GM18868 (cell line): ENCODE data around the gene NPC1L1.
"Not testable (repeated sequence)": the region's sequence is repeated elsewhere in the genome, so short reads cannot be mapped to it uniquely, and the experiment has no call there.

Experiments used
- ATAC-seq: cut with Tn5 transposase; IDR thresholded peaks from one replicate; pipeline ENCODE4 v1.9.1; 2021; ENCODE audit warnings: mild to moderate bottlenecking, moderate library complexity; ENCODE audit not compliant: unreplicated experiment

Gene NPC1L1

GRCh38 chr7:44566680-44567079 is 25.6 kb upstream of the NPC1L1 start:
- no peak for ATAC-seq

DNA sequence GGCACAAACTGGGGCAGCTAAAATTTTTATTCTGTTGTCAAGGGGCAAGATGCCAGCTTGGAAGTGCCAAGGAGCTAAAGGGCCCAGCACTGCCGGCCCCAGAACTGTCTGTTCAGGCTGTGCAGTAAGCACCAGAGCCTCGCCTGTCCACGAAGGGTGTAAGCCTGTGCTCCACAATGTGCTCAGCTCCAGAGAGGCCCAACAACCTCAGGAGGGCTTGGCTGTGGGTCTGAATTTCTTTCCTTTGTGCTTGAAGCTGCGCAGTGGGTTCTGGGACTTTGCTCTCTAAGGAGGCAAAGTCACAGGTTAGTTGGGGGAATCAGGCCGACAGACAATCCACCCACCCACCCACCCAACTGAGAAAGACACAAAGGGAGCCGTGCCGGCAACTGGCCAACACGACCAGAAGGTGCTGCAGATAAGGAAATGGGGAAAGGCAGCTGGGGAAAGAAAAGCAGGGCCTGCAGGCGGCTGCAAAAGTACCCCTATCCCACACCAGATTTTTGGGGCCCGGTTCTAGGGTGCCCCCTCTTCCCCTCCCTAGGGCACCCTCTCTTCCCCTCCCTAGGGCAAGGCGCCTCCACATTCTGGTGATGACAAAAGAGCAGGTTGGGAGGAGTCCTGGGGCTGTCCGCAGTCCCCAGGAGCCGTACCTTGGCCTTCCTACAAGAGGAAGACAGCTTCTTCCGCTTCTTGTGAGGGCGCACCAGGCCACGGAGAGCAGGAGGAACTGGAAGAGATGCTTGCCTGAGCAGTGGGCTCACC is 24.8 kb upstream of the NPC1L1 start:
- peak; percentile 28 for ATAC-seq

DNA sequence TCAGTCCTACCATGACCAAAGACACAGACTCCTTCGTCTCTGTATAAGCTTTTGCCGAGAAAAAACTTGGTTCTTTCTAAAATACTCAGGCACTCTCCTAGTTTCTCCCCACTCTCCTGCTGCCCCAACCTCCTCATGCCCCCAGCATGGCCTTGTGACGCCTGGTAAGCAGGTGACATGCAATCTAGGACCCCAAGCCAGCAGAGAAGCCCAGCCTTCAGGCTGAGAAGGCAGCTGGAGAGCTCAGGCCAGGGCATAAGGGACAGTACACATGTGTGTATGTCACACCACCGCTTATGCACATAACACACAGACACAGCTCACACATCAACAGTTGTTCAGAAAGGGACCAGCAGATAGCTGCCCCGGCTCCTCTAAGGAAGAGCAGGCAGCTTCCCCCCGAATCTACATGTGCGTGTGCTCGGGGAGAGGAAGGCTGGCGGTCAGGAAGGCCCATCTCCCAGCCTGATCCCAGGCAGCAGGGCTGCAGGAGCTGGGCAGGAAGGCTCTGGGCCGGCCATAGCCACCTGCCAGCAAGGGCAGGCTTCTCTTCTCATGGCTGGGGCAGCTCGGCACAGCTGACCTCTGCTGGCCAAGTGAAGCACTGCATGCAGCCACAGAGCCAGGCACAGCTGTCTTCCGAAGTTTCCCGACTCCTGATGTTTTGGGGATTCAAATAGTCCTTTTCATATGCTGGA is 24.1 kb upstream of the NPC1L1 start:
- peak; percentile 74 for ATAC-seq

- ATAC-seq, result no peak
Observed at GRCh38 chr7:44564606-44565005, 23.5 kb upstream of the NPC1L1 start.

DNA sequence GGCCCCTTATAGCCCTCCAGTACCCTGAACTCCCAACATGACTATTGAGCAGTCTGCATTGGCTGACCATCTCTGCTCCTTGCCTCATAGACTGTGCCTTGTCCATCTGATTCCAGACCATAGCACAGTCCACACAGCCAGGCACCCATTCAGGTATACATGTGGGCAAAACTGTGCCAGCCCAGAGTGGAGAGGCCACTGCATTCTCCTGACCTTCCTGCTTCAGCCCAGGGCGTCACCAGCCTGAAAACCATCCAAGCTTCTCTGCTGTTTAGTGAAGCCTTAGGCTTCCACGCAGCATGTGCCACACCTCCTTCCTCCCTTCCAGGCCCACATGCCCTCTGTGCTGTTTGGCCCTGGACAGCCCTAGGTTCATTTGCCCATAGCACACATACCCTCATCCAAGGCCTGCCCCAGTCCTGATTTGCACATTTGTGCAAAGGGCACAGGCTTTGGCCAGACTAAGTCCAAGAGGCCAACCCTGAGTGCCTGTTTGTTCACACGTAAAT is 22.1 kb upstream of the NPC1L1 start:
- no peak for ATAC-seq

DNA sequence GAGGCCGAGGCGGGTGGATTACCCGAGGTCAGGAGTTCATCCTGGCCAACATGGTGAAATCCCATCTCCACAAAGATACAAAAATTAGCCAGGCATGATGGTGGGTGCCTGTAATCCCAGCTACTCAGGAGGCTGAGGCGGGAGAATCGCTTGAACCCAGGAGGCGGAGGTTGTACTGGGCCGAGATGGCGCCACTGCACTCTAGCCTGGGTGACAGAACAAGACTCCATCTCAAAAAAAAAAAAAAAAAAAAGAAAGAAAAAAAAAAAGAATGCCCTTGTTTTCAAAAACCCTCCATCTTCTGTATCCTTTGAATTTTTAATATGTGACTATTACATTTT is 21.5 kb upstream of the NPC1L1 start:
- ATAC-seq, result not testable (repeated sequence)

DNA sequence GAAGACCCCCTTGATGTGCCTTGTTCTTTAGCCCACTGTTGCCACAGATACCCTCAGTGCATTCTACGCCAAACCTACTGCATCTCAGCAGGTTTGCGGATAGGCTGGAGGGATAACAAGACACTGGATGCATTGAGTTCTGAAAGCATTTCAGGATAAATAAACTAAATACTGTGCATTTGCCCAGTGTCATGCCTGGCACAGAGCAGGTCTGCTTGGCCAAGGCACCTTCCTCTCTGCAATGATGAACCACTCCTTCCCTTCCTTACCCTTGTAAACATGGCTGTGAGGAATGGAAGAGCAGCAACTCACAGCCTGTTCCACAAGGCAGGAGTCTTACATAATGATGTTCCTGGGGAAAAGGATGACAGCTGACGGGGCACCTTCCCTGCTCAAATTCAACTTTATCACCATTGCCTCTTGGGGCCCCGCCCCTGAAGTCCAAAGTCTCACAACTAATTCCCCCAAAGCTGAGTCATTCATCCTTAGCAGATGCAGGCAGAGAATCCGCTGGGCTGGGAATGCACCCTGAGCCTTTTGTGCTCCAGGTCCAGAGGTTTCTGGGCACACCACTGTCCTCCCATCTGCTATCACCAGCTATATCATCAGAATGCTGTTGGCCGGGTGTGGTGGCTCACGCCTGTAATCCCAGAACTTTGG is 21.0 kb upstream of the NPC1L1 start:
- no peak for ATAC-seq

GRCh38 chr7:44561481-44561880 is 20.4 kb upstream of the NPC1L1 start:
- ATAC-seq, result no peak

GRCh38 chr7:44559485-44559884 is 18.4 kb upstream of the NPC1L1 start:
- no peak for ATAC-seq

DNA sequence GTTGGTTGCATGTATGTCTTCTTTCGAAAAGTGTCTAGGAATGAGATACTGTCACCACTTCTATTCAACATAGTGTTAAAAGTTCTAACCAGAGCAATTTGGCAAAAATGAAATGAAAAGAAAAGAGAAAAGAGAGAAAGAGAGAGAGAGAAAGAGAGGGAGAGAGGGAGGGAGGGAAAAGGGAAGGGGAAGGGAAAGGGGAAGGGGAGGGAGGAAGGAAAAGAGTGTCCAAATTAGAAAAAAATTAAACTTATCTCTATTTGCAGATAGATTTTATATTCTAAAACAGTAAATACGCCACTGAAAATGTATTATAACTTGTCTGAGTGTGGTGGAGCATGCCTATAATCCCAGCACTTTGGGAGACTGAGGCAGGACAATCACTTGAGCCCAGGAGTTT is 16.4 kb upstream of the NPC1L1 start:
- no peak for ATAC-seq

DNA sequence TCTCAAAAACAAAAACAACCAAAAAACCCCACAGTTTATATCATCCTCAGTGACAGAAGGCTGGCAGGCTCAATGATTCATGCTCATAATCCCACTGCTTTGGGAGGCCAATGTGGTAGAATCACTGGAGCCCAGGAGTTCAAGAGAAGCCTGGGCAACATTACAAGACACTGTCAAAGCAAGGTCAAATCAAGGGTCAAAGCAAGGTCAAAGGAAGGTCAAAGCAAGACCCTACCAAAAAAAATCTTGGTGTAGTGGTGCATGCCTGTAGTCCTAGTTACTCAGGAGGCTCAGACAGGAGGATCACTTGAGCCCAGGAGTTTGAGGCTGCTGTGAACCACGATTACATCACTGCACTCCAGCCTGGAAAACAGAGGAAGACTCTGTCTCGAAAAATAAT is 14.2 kb upstream of the NPC1L1 start:
- ATAC-seq, result no peak

- not testable (repeated sequence) for ATAC-seq
Observed at GRCh38 chr7:44552473-44553005, 11.4 kb upstream of the NPC1L1 start.

DNA sequence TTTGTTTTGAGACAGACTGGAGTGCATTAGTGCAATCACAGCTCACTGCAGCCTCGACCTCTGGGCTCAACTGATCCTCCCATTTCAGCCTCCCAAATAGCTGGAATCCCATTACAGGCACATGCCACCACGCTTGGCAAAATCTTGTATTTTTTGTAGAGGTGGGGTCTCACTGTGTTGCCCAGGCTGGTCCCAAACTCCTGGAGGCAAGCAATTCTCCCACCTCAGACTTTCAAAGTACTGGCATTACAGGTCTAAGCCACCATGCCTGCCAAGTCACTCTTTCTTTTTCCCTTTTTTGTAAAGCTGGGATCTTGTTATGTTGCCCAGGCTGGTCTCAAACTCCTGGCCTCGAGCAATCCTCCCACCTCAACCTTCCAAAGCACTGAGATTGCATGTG is 8.3 kb upstream of the NPC1L1 start:
- no peak for ATAC-seq

GRCh38 chr7:44548893-44549292 is 7.8 kb upstream of the NPC1L1 start:
- ATAC-seq, result no peak

DNA sequence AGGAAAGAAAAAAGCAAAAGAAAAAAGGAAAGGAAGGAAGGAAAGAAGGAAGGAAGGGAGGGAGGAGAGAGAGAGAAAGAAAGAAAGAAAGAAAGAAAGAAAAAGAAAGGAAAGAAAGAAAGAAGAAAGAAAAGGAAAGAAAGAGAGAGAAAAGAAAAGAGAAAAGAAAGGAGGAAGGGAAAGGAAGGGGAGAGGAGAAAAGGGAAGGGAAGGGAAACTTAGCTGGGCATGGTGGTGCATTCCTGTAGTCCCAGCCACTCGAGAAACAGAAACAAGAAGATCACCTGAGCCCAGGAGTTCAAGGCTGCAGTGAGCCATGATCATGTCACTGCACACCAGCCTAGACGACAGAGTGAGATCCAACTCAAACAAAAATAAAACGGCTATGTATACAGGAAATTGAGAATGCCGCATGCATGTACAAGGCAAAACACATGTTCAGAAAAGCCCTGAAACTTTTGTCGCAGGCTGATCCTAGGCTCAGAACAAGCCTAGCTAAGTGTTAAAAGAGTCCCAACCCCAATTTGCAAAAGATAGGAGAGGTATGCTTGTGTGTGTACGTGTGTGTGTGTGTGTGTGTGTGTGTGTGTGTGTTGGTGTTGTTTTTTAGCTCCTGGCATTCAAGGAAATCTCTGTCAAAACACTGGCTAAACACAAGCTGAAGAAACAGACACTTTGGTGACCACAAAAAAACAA is 6.6 kb upstream of the NPC1L1 start:
- ATAC-seq, result no peak

DNA sequence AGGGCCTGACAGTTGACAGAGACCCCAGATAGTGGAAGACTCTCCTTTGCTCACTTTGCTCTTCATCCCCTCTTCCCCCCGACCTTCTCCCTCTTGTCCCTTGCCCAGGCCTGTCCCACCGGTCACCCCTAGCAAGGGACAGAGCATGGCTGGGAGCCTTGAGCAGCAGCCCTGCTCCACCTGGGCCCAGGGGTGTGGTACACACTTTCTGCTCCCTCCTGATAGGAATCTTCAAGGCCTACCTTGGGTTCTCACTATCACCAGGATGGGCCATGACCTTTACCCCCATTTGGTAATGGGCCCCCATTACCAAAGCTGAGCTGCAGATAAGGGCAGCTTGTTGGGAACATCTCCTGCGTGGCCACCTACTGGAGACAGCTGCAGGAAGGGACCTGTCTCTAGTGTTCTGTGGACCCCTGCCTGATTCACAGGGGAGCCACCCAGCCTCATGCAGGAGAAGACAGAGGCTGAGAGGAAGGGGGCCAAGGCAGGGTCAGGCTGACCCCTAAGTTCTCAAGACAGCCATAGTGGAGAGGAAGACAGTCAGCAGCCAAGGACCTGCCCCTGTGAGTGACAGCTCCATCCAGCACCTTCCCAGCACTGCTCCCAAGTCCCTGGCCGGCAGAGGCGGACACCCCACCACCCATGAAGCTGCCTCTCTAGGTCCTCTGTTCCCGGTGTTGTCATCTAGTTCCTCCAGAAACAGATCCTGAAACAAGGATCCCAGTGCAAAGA is 913 bp upstream of the NPC1L1 start:
- ATAC-seq, result no peak

DNA sequence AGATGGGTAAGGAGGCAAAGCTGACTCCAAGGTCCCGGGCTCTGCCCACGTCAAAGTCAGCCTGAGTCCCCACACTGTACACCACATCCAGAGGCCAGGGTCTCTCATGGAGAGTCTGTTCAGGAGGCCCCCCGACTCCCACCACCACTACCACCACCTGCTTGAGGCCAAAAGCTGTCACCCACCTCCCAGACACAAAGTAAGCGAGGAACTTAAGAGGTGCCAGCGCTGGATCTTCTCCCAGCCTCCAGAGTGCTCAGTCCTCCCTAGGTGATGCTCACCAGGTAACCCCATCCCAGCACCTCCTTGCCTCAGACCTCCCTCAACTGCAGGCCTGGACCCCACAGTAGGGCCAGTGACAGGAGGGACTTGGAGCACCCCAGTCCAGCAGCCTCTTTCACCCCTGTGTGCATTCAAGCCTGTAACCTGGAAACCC is 520 bp downstream of the NPC1L1 start:
- no peak for ATAC-seq

DNA sequence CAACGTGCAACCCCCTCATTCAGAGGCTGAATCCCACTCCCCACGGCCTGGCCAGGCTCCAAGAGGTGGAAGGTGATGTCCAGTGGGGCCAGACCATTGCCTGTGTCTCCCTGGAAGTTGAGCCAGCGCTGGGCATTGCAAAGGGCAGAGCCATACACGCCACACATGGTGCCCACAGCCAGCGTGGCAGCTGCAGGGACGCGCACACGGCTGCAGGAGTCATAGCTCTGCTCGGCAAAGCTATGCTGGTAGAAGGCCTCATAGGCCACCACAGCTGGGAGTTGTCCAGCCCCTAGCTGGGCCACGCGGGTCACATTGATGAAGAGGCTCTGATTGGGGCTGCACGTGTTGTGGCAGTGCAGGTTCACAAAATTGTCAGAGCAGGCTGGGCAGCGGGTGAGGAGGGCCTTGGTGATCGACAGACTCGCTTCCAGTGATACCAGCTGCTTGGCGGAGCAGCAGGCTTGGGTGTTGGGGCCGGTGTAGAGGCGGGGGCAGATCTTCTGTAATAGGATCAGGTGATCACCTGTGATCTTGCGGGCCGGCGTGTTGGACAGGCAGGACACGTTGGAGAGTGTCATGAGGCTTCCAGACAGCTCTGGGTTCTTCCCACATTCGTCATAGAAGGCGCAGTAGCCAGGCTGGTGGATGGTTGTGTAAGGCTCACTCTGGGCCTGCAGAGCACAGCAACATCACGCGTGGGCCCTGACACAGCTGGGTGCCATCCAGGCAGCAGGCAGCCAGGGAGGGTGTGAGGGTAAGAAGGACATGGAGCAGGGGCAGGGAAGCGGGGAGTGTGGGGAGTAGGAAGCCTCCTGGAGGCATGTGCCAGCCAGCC is 1.2 kb downstream of the NPC1L1 start:
- no peak for ATAC-seq
